Measurements from ENCODE around the gene TBCE.

DNA sequence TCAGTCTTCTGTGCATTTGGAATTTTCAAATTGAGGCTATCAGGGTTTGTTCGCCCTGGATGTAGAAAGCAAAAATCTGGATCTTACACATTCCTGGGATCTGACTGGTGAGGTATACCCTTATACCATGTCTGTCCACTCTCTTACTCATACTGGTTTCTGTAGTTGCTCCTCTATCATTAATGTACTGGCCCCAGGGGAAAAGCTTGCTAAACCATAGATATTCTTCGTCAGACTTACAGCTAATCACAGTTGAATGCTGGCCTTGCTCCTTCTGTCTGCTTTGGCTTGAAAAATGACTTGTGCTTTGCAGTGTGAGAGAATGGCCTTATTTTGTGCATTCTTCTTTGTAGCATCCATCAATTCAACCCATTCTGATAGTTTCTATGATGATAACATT is 30.5 kb downstream of the TBCE start:
- TF ChIP-seq, protein P1, sequence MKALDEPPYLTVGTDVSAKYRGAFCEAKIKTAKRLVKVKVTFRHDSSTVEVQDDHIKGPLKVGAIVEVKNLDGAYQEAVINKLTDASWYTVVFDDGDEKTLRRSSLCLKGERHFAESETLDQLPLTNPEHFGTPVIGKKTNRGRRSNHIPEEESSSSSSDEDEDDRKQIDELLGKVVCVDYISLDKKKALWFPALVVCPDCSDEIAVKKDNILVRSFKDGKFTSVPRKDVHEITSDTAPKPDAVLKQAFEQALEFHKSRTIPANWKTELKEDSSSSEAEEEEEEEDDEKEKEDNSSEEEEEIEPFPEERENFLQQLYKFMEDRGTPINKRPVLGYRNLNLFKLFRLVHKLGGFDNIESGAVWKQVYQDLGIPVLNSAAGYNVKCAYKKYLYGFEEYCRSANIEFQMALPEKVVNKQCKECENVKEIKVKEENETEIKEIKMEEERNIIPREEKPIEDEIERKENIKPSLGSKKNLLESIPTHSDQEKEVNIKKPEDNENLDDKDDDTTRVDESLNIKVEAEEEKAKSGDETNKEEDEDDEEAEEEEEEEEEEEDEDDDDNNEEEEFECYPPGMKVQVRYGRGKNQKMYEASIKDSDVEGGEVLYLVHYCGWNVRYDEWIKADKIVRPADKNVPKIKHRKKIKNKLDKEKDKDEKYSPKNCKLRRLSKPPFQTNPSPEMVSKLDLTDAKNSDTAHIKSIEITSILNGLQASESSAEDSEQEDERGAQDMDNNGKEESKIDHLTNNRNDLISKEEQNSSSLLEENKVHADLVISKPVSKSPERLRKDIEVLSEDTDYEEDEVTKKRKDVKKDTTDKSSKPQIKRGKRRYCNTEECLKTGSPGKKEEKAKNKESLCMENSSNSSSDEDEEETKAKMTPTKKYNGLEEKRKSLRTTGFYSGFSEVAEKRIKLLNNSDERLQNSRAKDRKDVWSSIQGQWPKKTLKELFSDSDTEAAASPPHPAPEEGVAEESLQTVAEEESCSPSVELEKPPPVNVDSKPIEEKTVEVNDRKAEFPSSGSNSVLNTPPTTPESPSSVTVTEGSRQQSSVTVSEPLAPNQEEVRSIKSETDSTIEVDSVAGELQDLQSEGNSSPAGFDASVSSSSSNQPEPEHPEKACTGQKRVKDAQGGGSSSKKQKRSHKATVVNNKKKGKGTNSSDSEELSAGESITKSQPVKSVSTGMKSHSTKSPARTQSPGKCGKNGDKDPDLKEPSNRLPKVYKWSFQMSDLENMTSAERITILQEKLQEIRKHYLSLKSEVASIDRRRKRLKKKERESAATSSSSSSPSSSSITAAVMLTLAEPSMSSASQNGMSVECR (CRISPR knock-in tag; IDR thresholded peaks at IDR 0.05) = no peak
- TF ChIP-seq SIX5 (IDR thresholded peaks at IDR 0.05; ENCODE audit: borderline replicate concordance in 1 of 2, insufficient read depth in 1 of 2, low read depth in 1 of 2, low read length in 2 of 2) (no peak), ZNF518B (CRISPR knock-in tag; IDR thresholded peaks at IDR 0.05) (no peak), CTCF (IDR thresholded peaks at IDR 0.05 in 2 of 3, conservative IDR thresholded peaks at IDR 0.05 in 1 of 3; ENCODE audit: insufficient read depth in 2 of 3, low read depth in 1 of 3, low read length in 3 of 3) (no peak), ZBTB7A (IDR thresholded peaks at IDR 0.05; ENCODE audit: borderline replicate concordance, control insufficient read depth, low read depth, low read length) (no peak), SMC3 (conservative IDR thresholded peaks at IDR 0.05; ENCODE audit: insufficient read depth, low read depth, low read length) (no peak), USF2 (CRISPR knock-in tag; IDR thresholded peaks at IDR 0.05) (no peak), POLR2AphosphoS5 (IDR thresholded peaks at IDR 0.05; ENCODE audit: control insufficient read depth, insufficient read depth, low read depth, low read length) (no peak), HDAC1 (IDR thresholded peaks at IDR 0.05) (no peak), THRA (IDR thresholded peaks at IDR 0.05) (no peak), ZNF584 (CRISPR knock-in tag; IDR thresholded peaks at IDR 0.05; ENCODE audit: low read depth) (no peak), SMAD3 (CRISPR knock-in tag; conservative IDR thresholded peaks at IDR 0.05) (no peak)
- TF ChIP-seq, protein P2, sequence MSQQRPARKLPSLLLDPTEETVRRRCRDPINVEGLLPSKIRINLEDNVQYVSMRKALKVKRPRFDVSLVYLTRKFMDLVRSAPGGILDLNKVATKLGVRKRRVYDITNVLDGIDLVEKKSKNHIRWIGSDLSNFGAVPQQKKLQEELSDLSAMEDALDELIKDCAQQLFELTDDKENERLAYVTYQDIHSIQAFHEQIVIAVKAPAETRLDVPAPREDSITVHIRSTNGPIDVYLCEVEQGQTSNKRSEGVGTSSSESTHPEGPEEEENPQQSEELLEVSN (IDR thresholded peaks at IDR 0.05; ENCODE audit: borderline replicate concordance in 1 of 2, extremely low read depth in 1 of 2, insufficient read depth in 1 of 2, insufficient read length in 1 of 2, low read depth in 1 of 2, low read length in 1 of 2, poor library complexity in 1 of 2, severe bottlenecking in 1 of 2) = no peak
